HG02571 (cell line): ENCODE measurements around the gene EARS2.
A peak's percentile ranks its signal among the peaks of the same experiment; 100 is the strongest.
"Not testable (repeated sequence)": the region's sequence is repeated elsewhere in the genome, so short reads cannot be mapped to it uniquely, and the experiment has no call there.

Experiments used
- ATAC-seq: cut with Tn5 transposase; IDR thresholded peaks from one replicate; pipeline ENCODE4 v1.9.1; 2021; ENCODE audit warnings: mild to moderate bottlenecking, moderate library complexity; ENCODE audit not compliant: unreplicated experiment

Gene EARS2

GRCh38 chr16:23485257-23485614, 71.9 kb downstream of the EARS2 start:
- ATAC-seq: no peak

- ATAC-seq: no peak
These were observed 72.5 kb downstream of the EARS2 start for GRCh38 chr16:23484510-23485256.

- ATAC-seq: not testable (repeated sequence)
These were observed 73.7 kb downstream of the EARS2 start for GRCh38 chr16:23483492-23483891.

DNA sequence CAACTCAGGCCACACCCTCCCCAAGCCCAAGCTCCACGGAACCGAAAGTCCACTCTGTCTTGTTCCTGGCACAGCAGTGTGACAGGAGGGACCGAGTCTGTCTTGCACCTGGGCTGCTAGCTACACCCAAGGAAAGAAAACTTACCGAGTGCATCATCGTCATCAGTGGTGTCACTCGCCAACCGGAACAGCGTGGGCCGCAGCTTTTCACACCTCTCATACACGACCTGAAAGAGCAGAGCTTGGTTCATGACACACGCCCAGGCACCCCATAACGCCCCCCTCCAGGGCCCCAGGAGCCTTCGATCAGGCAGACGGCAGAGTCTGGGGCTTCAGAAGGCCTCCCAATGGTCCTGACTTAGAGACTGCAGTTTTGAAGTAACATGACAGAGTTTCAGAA, 74.4 kb downstream of the EARS2 start:
- peak; percentile 56 for ATAC-seq

GRCh38 chr16:23480257-23480656, 76.9 kb downstream of the EARS2 start:
- no peak for ATAC-seq

DNA sequence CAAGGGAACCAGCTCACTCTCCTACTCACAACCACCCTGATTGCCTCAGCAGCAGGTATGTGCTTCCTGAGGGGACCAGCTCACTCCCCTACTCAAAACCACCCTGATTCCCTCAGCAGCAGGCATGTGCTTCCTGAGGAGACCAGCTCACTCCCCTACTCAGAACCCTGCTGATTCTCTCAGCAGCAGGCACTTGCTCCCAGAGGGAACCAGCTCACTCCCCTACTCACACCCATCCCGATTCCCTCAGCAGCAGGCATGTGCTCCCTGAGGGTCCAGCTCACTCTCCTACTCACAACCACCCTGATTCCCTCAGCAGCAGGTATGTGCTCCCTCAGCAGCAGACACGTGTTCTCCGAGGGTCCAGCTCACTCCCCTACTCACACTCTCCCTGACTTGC, 78.0 kb downstream of the EARS2 start:
- no peak for ATAC-seq

DNA sequence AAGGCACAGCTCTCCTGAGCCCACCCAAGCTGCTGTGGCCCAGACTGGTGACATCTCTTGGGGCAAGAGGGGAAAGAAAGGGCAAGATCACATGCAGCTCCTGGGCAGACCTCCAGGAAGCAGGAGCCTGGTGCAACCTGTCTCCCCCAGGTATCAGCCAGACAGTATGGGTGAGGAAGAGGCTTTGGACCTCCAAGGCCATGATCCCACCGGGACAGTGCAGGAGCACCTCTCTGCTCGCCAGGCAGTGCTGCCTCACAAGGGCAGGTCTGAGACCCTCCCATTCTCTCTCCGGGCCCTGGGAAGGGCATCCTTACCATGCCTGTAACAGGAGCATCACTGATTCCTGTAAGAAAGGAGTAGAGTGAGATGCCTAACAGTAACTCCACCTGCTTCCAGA, 78.6 kb downstream of the EARS2 start:
- ATAC-seq: no peak

- no peak for ATAC-seq
These were observed 80.9 kb downstream of the EARS2 start for GRCh38 chr16:23476289-23476688.
